HG02973 (cell line): ENCODE measurements around the gene WDFY3.
"Not testable (repeated sequence)": the region's sequence is repeated elsewhere in the genome, so short reads cannot be mapped to it uniquely, and the experiment has no call there.

Experiments used
- ATAC-seq: cut with Tn5 transposase; IDR thresholded peaks from one replicate; pipeline ENCODE4 v1.9.1; 2021; ENCODE audit warnings: moderate library complexity; ENCODE audit not compliant: unreplicated experiment

The WDFY3 gene

DNA sequence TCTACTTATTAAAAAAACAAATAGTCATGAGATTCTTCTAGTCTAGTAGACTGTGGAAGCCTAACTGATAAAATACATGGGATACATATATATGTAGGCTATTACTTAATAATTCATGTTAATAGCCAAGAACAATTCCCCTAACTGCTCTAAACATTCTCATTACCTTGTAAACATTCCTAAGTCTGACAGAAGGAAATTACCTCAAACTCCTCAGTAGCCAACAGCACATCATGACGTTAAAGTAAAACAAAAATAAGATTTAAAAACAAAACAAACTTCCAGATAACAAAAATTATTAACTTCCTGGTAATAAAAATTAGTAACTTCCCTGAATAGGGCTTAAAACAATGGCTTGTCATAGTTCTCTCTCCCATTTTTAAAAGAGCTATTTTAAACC, 109.2 kb downstream of the WDFY3 start:
- no peak for ATAC-seq

DNA sequence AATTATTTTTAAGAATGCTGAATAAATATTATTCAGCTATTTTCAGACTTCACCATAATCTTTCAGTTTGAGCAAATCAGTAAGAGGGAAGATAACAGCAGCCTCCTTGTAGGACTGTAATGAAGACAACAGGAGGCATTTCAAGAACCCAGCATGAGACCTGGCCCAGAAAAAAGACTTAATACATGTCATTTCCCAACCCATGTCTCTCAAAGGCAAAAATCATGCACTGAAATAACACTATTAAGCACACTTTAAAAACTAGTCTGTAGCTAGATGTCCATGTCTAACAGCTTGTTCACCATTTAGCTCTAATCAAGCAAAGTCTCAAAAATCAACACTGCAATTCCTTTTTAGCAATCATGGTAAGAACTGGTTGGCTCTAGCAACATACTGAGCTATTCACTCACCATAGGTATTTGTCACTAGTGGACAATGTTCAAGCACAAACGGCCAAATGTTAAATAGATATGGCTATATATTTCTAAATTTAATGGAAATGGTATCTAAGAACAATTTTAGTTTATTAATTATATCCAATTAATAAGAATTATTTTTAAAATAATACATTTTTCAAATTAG, 109.9 kb downstream of the WDFY3 start:
- no peak for ATAC-seq

DNA sequence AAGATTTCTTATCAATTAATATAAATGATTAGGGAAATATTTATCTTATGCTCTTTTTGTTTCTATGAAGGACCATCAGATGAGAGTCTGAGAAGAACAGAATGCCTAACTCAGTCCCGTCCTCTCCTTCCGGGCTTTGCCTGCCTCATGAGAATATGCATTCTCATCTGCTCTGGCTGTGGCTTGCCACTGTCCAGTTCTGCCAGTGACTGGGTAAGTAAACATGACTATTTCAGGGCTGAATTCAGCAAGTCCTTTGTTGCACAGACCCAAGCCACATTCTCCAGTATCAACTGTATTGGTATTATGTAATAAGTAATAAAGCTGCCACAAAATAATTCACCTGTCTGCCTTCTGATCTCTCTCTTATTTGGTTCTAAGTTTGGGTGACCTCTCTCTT, 110.7 kb downstream of the WDFY3 start:
- ATAC-seq = no peak

DNA sequence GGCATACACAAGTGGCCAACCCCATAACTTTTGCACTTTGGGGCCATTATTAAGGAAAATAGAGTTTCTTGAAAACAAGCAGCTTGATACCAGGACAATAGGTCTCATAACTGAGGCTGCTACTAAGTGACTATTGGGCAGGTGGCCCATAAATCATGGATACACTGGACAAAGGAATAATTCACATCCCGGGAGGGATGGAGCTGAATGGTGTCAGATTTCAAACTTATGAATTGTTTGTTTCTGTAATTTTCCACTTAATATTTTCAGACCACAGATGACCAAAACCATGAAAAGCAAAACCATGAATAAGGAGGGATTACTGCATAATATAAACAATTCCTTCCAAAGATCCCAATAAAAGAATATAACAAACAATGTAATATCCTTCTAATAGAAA, 114.4 kb downstream of the WDFY3 start:
- no peak for ATAC-seq

DNA sequence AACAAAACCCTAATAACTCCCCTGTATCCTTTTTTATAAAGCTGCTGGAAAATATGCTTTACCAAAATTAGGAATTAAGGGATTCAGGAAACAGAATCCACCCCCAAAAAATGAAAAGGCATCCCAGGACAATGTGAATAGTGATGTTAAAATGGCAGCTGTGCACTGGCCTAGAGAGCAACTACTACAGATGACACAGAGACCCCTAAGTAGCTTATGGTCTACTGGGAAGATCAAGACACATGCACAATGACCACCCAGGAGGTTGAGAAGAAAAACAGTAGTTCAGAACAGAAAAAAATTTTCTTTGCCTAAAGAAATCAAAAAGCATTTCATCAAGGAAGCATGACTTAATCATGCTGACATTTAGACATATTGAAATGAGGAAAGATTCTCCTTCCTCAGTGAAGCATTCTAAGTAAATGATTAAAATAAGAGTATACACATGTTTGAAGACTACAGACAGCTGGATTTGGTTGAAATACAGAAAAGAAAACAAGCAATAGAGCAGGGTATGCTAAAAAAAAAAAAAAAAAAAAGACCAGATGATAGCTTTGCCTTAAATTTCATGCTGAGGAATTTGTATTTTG, 117.3 kb downstream of the WDFY3 start:
- ATAC-seq = no peak

GRCh38 chr4:84848432-84848831, 118.1 kb downstream of the WDFY3 start:
- ATAC-seq = no peak

DNA sequence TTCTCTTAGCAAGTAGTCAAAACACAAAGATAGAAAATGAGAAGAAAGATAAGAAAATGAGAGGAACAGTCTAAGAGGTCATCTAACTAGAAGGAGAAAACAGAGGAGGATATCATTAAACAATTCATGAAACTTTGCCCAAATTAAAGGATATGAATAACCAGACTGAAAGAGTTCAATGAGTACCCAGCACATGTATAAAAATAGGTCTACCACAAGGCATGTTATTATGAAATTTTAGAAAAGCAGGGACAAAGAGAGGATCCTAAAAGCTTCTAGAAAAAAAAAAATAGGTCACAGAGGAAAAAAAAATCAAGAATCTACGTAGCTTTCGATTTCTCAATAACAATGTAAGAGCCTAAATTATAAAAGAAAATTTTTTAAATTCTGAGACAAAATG, 118.5 kb downstream of the WDFY3 start:
- ATAC-seq = no peak

GRCh38 chr4:84846985-84847384, 119.5 kb downstream of the WDFY3 start:
- no peak for ATAC-seq

DNA sequence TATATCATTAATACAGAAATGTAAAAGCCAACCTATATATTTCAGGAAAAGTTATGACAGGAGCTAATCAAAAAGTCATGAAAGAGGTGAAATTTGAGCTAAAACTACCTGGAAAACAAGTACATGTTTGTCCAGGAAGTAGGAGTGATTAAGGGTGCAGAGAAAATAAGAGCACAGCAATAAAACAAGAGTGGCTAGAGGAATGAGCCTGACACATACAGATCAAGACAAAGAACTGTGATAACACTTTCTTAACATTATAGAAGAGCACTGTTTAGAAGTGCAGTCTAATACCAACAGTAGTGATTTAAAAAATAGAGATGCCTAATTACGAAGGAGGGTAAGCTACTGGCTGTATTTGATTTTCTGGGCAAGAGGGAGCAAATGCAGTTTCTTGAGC, 125.1 kb downstream of the WDFY3 start:
- no peak for ATAC-seq

DNA sequence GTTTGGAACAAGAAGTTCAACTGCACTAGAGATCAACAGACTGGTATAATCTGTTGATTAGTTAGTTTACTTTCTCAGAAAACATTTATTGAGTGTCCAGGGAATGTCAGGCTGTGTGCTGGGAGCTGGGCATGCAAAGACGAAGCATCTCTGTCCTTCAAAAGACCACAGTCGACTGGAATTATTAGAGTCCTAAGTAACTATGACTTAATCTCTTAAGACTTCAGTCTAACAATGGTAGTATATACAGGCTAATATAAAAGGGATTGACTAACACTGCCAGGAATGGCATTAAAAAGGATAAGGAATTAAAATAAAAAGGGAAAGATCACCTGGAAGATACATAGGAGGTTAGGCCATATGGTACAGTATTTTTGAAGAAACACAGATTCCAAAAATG, 128.7 kb downstream of the WDFY3 start:
- ATAC-seq = no peak

GRCh38 chr4:84829633-84830032, 136.9 kb downstream of the WDFY3 start:
- ATAC-seq = not testable (repeated sequence)

GRCh38 chr4:84826681-84827080, 139.8 kb downstream of the WDFY3 start:
- no peak for ATAC-seq

GRCh38 chr4:84825701-84826341, 140.7 kb downstream of the WDFY3 start:
- no peak for ATAC-seq

GRCh38 chr4:84821064-84821463, 145.4 kb downstream of the WDFY3 start:
- no peak for ATAC-seq

DNA sequence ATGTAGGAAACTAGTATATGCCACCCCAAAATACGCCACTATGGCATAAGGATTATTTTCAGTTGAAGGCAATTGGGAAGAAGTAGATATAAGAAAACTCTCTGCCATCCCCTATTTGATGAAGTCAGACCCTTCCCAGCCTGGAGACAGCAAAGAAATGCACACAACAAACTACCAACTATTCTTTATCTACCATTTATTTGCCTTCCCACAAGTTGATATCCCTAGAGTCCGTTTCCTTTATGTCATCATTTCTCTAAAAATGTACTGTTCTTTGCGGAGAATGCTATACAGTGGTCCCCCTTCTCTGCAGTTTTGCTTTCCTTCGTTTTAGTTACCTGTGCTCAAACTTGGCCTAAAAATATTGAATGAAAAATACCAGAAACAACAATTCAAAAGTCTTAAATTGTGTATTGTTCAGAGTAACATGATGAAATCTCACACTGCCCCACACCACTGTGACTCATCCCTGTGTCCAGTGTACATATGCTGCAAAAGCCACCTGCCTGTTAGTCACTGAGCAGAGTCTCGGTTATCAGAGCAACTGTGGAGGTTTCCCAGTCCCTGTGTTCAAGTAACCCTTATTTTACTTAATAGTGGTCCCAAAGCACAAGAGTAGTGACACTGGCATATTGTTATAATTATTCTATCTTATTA, 152.3 kb downstream of the WDFY3 start:
- no peak for ATAC-seq

GRCh38 chr4:84809946-84810345, 156.5 kb downstream of the WDFY3 start:
- no peak for ATAC-seq

DNA sequence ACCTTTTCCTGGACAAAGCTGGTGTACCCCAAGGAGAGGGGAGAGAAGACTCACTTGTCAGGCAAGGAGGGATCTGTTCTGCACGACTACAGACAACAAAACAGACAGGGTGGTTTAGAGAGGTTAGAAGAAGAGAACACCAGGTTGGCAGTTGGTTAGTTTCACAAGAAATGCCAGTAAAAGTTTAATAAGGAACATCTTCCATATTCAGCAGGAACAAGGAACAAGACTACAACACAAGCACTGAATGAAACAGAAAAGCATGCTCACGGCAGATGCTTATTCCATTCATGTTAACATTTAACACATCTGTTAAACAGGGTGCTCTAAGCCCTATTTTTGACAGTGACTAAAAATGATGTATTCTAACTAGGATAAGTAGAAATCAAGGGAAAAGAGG, 158.2 kb downstream of the WDFY3 start:
- ATAC-seq = no peak

DNA sequence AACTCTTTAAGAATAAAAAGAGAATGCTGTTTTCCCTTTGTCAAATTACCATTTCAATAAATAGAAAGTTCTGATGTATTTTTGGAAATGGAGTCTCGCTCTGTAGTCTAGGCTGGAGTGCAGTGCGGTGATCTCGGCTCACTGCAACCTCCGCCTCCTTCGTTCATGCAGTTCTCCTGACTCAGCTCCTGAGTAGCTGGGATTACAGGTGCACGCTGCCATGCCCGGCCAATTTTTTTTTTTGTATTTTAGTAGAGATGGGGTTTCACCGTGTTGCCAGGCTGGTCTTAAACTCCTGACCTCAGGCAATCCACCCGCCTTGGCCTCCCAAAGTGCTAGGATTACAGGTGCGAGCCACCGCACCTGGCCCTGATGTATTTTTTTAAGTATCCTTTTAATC, 159.9 kb downstream of the WDFY3 start:
- not testable (repeated sequence) for ATAC-seq

- no peak for ATAC-seq
Observed at GRCh38 chr4:84804136-84804535, 162.4 kb downstream of the WDFY3 start.

DNA sequence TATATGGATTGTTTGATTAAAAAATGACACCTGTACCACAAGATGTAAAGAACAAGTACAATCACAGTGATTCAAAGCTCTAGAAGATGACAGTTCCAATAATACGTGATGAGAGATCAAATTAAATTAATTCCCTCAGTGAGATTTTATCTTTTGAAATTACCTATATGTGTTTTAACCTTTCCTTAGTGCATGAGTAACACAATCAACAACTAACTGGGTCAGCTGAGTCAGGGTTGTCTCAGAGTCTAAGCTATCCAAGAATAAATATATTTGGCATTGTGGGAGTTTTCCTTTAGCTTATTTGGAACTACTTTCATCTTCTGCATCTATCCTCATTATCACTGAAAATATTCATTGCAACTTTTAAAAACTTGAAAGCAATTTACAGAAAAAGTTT, 162.8 kb downstream of the WDFY3 start:
- ATAC-seq = no peak

- no peak for ATAC-seq
Observed at GRCh38 chr4:84803116-84803515, 163.4 kb downstream of the WDFY3 start.

- no peak for ATAC-seq
Observed at GRCh38 chr4:84800256-84800655, 166.2 kb downstream of the WDFY3 start.
